Trophoblast cell (in vitro differentiated cells and primary cell): ENCODE data around the gene CARNS1.

ENCODE experiments used
- DNase-seq, 2 donors: peaks; one replicate each; pipeline ENCODE4 v3.0.0-alpha.2; 2016
- H2AFZ ChIP-seq: 2 replicates; pipeline ENCODE4 v1.6.1; 2013; ENCODE audit warnings: low read length, moderate library complexity, mild to moderate bottlenecking; ENCODE audit not compliant: insufficient read depth, poor library complexity
- H2AK5ac ChIP-seq: 2 replicates; pipeline ENCODE4 v1.6.1; 2013; ENCODE audit warnings: mild to moderate bottlenecking, low read length
- H2BK120ac ChIP-seq: 2 replicates; pipeline ENCODE4 v1.6.1; 2013; ENCODE audit warnings: low read length, mild to moderate bottlenecking, moderate library complexity; ENCODE audit not compliant: insufficient read depth, poor library complexity
- H2BK12ac ChIP-seq: 2 replicates; pipeline ENCODE4 v1.6.1; 2013; ENCODE audit warnings: mild to moderate bottlenecking, low read length, moderate library complexity
- H2BK5ac ChIP-seq: 2 replicates; pipeline ENCODE4 v1.6.1; 2013; ENCODE audit warnings: low read length, low read depth, moderate library complexity, mild to moderate bottlenecking; ENCODE audit not compliant: poor library complexity
- H3K14ac ChIP-seq: 2 replicates; pipeline ENCODE4 v1.6.1; 2013; ENCODE audit warnings: mild to moderate bottlenecking, low read length
- H3K18ac ChIP-seq: 2 replicates; pipeline ENCODE4 v1.6.1; 2013; ENCODE audit warnings: mild to moderate bottlenecking, low read length
- H3K23ac ChIP-seq: 2 replicates; pipeline ENCODE4 v1.6.1; 2013; ENCODE audit warnings: low read length
- H3K27ac ChIP-seq: 2 replicates; pipeline ENCODE4 v1.5.1; 2013; ENCODE audit warnings: low read depth, mild to moderate bottlenecking, inconsistent platforms, low read length, moderate library complexity
- H3K27me3 ChIP-seq: 2 replicates; pipeline ENCODE4 v1.6.1; 2013; ENCODE audit warnings: inconsistent platforms, mild to moderate bottlenecking, low read length, moderate library complexity; ENCODE audit not compliant: insufficient read depth
- H3K36me3 ChIP-seq, 2 experiments: 1 replicate in 1 of 2; 2 replicates in 1 of 2; pipeline ENCODE4 v1.6.1; 2013; ENCODE audit warnings: low read length in 2 of 2, mild to moderate bottlenecking in 2 of 2, moderate library complexity in 1 of 2; ENCODE audit not compliant: insufficient read depth in 2 of 2, control insufficient read depth in 1 of 2
- H3K4ac ChIP-seq: 2 replicates; pipeline ENCODE4 v1.6.1; 2013; ENCODE audit warnings: low read depth, mild to moderate bottlenecking, low read length, moderate library complexity
- H3K4me1 ChIP-seq, 2 experiments: 1 replicate in 1 of 2; 2 replicates in 1 of 2; pipeline ENCODE4 v1.6.1; 2013; ENCODE audit warnings: low read length in 2 of 2, mild to moderate bottlenecking in 2 of 2, moderate library complexity in 1 of 2; ENCODE audit not compliant: insufficient read depth in 2 of 2, control insufficient read depth in 1 of 2
- H3K4me2 ChIP-seq: 2 replicates; pipeline ENCODE4 v1.6.1; 2013; ENCODE audit warnings: inconsistent platforms, mild to moderate bottlenecking, low read length, moderate library complexity
- H3K4me3 ChIP-seq: 2 replicates; pipeline ENCODE4 v1.5.1; 2013; ENCODE audit warnings: mild to moderate bottlenecking, low read depth, low read length, inconsistent platforms
- H3K79me1 ChIP-seq: one replicate; pipeline ENCODE4 v1.6.1; 2013; ENCODE audit warnings: low read length
- H3K79me2 ChIP-seq: 2 replicates; pipeline ENCODE4 v1.6.1; 2013; ENCODE audit warnings: low read length, mild to moderate bottlenecking; ENCODE audit not compliant: control insufficient read depth, insufficient read depth, poor library complexity
- H3K9ac ChIP-seq: 2 replicates; pipeline ENCODE4 v1.6.1; 2013; ENCODE audit warnings: mild to moderate bottlenecking, low read length
- H3K9me3 ChIP-seq: 2 replicates; pipeline ENCODE4 v1.6.1; 2013; ENCODE audit warnings: low read depth, mild to moderate bottlenecking, control low read depth, inconsistent platforms, low read length; ENCODE audit not compliant: insufficient read depth
- H4K12ac ChIP-seq: 2 replicates; pipeline ENCODE4 v1.6.1; 2013; ENCODE audit warnings: low read depth, mild to moderate bottlenecking, low read length, moderate library complexity
- H4K8ac ChIP-seq: 2 replicates; pipeline ENCODE4 v1.6.1; 2013; ENCODE audit warnings: low read depth, mild to moderate bottlenecking, low read length, moderate library complexity
- H4K91ac ChIP-seq: one replicate; pipeline ENCODE4 v1.6.1; 2013; ENCODE audit warnings: low read depth, mild to moderate bottlenecking, low read length, moderate library complexity
- WGBS: extraction: QIAGEN DNeasy Blood & Tissue Kit; methylation state at CpG from one replicate; pipeline ENCODE4 v1.1.7; 2013; ENCODE audit warnings: missing lambda C conversion rate; ENCODE audit not compliant: insufficient read length, insufficient coverage; ENCODE audit errors: extremely low coverage; 5-methylcytosine and 5-hydroxymethylcytosine counted together

CARNS1 gene

DNA sequence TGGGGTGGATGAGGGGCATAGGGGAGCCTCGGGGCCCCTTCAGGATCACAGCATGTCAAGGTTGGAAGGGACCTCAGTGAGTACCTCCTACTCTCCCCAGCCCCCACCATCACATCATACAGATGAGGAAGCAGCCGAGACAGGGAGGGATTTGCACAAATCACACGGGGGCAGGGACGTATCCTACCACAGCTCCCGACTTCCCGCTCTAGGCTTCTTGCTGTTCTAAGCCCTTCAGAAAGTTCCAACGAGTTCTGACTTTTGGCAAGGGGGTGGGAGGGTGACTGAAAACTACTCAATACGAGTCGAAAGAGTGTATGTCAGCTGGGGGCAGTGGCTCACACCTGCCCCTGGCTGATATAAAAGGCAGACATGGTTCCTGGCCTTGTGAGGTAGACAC lies 28.4 kb upstream of the CARNS1 start:
- Histone ChIP-seq H3K36me3 (no peaks in the 10 kb centered on the region), H3K27ac (no peak overlapping the region), H3K9me3 (no peaks in the 10 kb centered on the region), H3K4me3 (no peak overlapping the region), H2BK120ac (no peak overlapping the region), H2BK5ac (no peak overlapping the region), H2AK5ac (no peak overlapping the region), H3K4ac (no peak overlapping the region), H2BK12ac (no peak overlapping the region), H3K4me1 (peaks cover 3% of the 10 kb centered on the region in 2 experiments), H3K23ac (no peak overlapping the region), H3K27me3 (no peaks in the 10 kb centered on the region), H3K4me2 (no peak overlapping the region), H4K12ac (no peak overlapping the region), H4K8ac (no peak overlapping the region), H3K18ac (no peak overlapping the region), H3K14ac (no peak overlapping the region), H3K79me2 (peaks cover 6% of the 10 kb centered on the region), H2AFZ (no peak overlapping the region), H3K9ac (no peak overlapping the region), H3K79me1 (peaks cover 7% of the 10 kb centered on the region), H4K91ac (peak overlapping the region; percentile 31)
- whole genome bisulfite sequencing: no CpG with 5 or more reads among the region's 9 CpGs
- no peak for DNase-seq

DNA sequence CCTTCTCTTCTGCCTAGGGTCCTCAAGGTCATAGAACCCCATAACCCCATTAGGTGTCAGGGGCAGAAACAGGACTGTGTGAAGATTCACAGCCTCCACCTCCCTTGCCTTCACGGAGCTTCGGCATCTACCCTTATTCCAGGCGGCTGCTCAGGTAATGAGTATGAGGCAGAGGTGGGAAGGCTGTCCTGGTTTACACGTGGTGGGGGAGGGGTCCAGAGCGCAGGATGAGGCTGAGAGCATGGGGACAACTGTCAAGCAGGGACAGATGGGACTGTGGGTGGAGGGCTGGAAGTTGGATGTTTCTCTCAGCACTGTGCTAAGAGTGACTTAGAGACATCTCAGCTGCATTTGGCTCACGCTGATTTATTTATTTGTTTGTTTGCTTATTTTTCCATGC lies 28.0 kb upstream of the CARNS1 start:
- Histone ChIP-seq H3K14ac (no peak overlapping the region), H4K91ac (no peak overlapping the region), H3K79me1 (peaks cover 7% of the 10 kb centered on the region), H3K36me3 (no peaks in the 10 kb centered on the region), H2BK120ac (no peak overlapping the region), H2BK5ac (no peak overlapping the region), H3K9ac (no peak overlapping the region), H3K18ac (no peak overlapping the region), H2BK12ac (no peak overlapping the region), H3K9me3 (no peaks in the 10 kb centered on the region), H4K12ac (no peak overlapping the region), H3K4me2 (no peak overlapping the region), H3K4ac (no peak overlapping the region), H2AK5ac (no peak overlapping the region), H3K4me1 (peaks cover 6 to 7% of the 10 kb centered on the region in 2 experiments), H3K79me2 (peaks cover 6% of the 10 kb centered on the region), H4K8ac (no peak overlapping the region), H2AFZ (no peak overlapping the region), H3K23ac (no peak overlapping the region), H3K27ac (no peak overlapping the region), H3K4me3 (no peak overlapping the region), H3K27me3 (no peaks in the 10 kb centered on the region)
- no CpG with 5 or more reads among the region's 6 CpGs for WGBS
- no peak for DNase-seq

GRCh38 chr11:67389477-67389876 lies 26.0 kb upstream of the CARNS1 start:
- H3K9ac ChIP-seq: no peak overlapping the region
- no CpG with 5 or more reads among the region's 6 CpGs for WGBS
- H3K23ac ChIP-seq: no peak overlapping the region
- no peaks in the 10 kb centered on the region for H3K9me3 ChIP-seq
- peaks cover 7% of the 10 kb centered on the region for H3K79me1 ChIP-seq
- H3K27ac ChIP-seq: no peak overlapping the region
- H2BK5ac ChIP-seq: no peak overlapping the region
- peaks cover 9 to 10% of the 10 kb centered on the region in 2 experiments for H3K4me1 ChIP-seq
- no peak overlapping the region for H3K4me3 ChIP-seq
- no peak overlapping the region for H2BK120ac ChIP-seq
- H4K91ac ChIP-seq: no peak overlapping the region
- H3K27me3 ChIP-seq: no peaks in the 10 kb centered on the region
- H3K79me2 ChIP-seq: peaks cover 6% of the 10 kb centered on the region
- no peak overlapping the region for H2AK5ac ChIP-seq
- no peak overlapping the region for H3K4ac ChIP-seq
- no peak overlapping the region for H3K14ac ChIP-seq
- H3K36me3 ChIP-seq: peaks cover 8 to 9% of the 10 kb centered on the region in 2 experiments
- H2BK12ac ChIP-seq: no peak overlapping the region
- no peak overlapping the region for H3K4me2 ChIP-seq
- no peak overlapping the region for H3K18ac ChIP-seq
- no peak overlapping the region for H2AFZ ChIP-seq
- peak; percentile 40 to 69 for DNase-seq
- no peak overlapping the region for H4K12ac ChIP-seq
- H4K8ac ChIP-seq: no peak overlapping the region

DNA sequence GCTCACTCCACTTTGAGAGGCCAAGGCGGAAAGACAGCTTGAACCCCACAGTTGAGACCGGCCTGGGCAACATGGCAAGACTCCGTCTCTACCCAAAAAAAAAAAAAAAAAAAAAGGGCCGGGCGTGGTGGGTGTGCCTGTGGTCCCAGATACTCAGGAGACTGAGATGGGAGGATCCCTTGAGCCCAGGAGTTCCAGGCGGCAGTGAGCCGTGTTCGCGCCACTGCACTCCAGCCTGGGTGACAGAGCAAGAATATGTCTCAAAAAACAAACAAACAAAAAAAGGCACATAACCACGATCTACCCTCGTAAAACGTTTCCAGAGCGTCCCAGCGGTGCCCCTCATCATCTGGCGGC lies 24.6 kb upstream of the CARNS1 start:
- Histone ChIP-seq H2AFZ (peak overlapping the region; percentile 27), H4K8ac (peak overlapping the region; percentile 83), H3K4me2 (peak overlapping the region; percentile 92), H3K4me3 (peak overlapping the region; percentile 76), H3K9me3 (no peaks in the 10 kb centered on the region), H3K27me3 (no peaks in the 10 kb centered on the region), H2BK120ac (no peak overlapping the region), H3K23ac (no peak overlapping the region), H3K79me1 (peaks cover 7% of the 10 kb centered on the region), H3K4me1 (peaks cover 9 to 10% of the 10 kb centered on the region in 2 experiments), H3K9ac (peak overlapping the region; percentile 78), H3K14ac (no peak overlapping the region), H4K12ac (peak overlapping the region; percentile 71), H3K4ac (peak overlapping the region; percentile 12), H2AK5ac (no peak overlapping the region), H3K18ac (peak overlapping the region; percentile 43), H2BK12ac (no peak overlapping the region), H4K91ac (peak overlapping the region; percentile 86), H3K79me2 (peaks cover 6% of the 10 kb centered on the region), H3K27ac (no peak overlapping the region), H3K36me3 (peaks cover 15 to 16% of the 10 kb centered on the region in 2 experiments), H2BK5ac (no peak overlapping the region)
- no peak for DNase-seq
- no CpG with 5 or more reads among the region's 15 CpGs for WGBS
